GM19023 (cell line): ENCODE results near the gene NUDT6.

ENCODE experiments used
- ATAC-seq: cut with Tn5 transposase; IDR thresholded peaks from one replicate; pipeline ENCODE4 v1.9.1; 2021; ENCODE audit warnings: mild to moderate bottlenecking, moderate library complexity; ENCODE audit not compliant: unreplicated experiment

The NUDT6 gene

GRCh38 chr4:122914938-122915337 is 7.5 kb downstream of the NUDT6 start:
- ATAC-seq: no peak

GRCh38 chr4:122914292-122914904 is 8.0 kb downstream of the NUDT6 start:
- peak; percentile 97 for ATAC-seq

- no peak for ATAC-seq
Measured at GRCh38 chr4:122912810-122913575, 9.4 kb downstream of the NUDT6 start.

- no peak for ATAC-seq
Measured at GRCh38 chr4:122911588-122911987, 10.8 kb downstream of the NUDT6 start.

GRCh38 chr4:122909683-122910082 is 12.7 kb downstream of the NUDT6 start:
- ATAC-seq: no peak

GRCh38 chr4:122908223-122908622 is 14.2 kb downstream of the NUDT6 start:
- no peak for ATAC-seq

GRCh38 chr4:122906859-122907305 is 15.5 kb downstream of the NUDT6 start:
- no peak for ATAC-seq

GRCh38 chr4:122903766-122904288 is 18.6 kb downstream of the NUDT6 start:
- ATAC-seq: no peak

GRCh38 chr4:122901247-122902010 is 21.0 kb downstream of the NUDT6 start:
- ATAC-seq: no peak

GRCh38 chr4:122900314-122900713 is 22.1 kb downstream of the NUDT6 start:
- no peak for ATAC-seq

- no peak for ATAC-seq
Measured at GRCh38 chr4:122899682-122900081, 22.7 kb downstream of the NUDT6 start.

- ATAC-seq: no peak
Measured at GRCh38 chr4:122898370-122899150, 23.8 kb downstream of the NUDT6 start.

GRCh38 chr4:122896270-122896669 is 26.1 kb downstream of the NUDT6 start:
- ATAC-seq: no peak

- no peak for ATAC-seq
Measured at GRCh38 chr4:122895336-122895995, 26.9 kb downstream of the NUDT6 start.

GRCh38 chr4:122894827-122895226 is 27.6 kb downstream of the NUDT6 start:
- ATAC-seq: no peak

GRCh38 chr4:122890147-122890795 is 32.1 kb downstream of the NUDT6 start:
- ATAC-seq: no peak

GRCh38 chr4:122889726-122890125 is 32.7 kb downstream of the NUDT6 start:
- ATAC-seq: no peak

- no peak for ATAC-seq
Measured at GRCh38 chr4:122884499-122884898, 37.9 kb downstream of the NUDT6 start.

- no peak for ATAC-seq
Measured at GRCh38 chr4:122882857-122883735, 39.3 kb downstream of the NUDT6 start.
